Limb (tissue), 2 donors: ENCODE results near the gene GJB3.
"Not testable (repeated sequence)": the region's sequence is repeated elsewhere in the genome, so short reads cannot be mapped to it uniquely, and the experiment has no call there.

ENCODE experiments used
- DNase-seq, 2 donors: peaks; one replicate each; pipeline ENCODE4 v3.0.0-alpha.2; 2016; ENCODE audit errors: extremely low spot score in 2 of 2

The GJB3 gene

DNA sequence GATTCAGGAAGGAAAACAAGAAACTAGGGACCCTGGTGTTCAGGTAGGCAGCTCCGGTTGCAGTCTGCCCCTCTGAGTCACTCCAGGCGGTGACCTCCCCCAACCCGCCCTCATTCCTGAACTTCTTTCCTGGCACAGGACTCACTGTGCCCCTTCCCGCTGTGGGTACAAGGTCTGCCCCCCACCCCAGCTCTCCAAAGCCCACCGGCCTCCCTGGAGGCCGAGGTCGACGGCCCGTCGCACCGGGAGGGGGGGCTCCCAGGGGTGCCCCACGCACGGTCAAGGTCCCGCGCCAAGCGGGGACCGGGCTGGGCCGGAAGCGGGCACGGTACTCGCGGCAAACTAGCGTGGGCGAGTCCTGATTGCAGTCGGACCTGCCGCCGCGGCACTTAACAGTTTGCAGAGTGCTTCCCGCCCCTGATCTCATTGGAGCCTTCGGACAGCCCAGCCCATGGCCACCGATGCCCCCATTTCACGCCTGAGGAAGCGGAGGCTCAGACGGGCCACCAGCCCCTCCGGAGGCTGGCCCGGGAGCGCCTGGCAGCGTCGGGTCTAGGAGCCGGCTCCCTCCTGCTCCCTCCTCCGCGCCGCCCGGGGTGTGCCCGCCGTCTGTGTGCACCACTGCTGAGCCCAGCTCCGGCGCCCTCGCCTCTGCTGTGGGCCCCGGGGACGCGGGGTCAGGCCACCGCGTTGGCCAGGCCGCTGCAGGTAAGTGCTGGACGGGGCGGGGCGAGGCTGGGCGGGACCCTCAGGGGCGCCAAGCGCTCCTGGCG, at the start of gene GJB3:
TSS of gene GJB3 (plus strand) at position 144 of the 773 bp plus-strand sequence. CDS start 3,549 bp downstream, outside the sequence.
- DNase-seq, result no peak

DNA sequence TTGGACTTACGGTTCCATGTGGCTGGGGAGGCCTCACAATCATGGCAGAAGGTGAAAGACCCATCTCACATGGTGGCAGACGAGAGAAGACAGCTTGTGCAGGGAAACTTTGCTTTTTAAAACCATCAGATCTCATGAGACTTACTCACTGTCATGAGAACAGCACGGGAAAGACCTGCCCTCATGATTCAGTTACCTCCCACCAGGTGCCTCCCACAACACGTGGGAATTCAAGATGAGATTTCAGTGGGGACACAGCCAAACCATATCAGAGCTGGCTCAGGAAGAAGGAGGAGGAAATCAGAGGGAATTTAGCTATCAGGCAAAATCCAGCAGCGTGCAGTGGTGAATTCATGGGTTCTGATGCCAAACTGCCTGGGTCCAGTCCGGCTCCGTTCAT, 48.2 kb upstream of the GJB3 start:
- DNase-seq, result not testable (repeated sequence)

DNA sequence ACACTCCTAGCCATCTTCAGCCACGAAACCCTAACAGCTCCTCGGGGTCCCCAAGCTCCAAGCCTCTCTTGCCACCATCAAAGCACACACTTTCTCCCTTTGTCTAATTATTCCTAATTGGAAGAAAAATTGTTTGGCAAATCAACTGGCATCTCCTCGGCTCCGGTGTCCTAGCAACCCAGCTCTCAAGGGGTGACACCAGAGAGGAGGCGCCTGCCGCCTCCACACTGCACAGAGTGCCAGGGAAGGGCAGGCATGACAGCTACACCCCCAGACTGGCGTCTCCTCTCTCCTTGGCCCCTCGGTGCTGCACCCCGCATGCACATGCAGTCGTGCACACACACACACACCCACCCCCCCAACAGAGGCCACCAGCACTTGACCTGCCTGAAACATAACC, 44.3 kb upstream of the GJB3 start:
- no peak for DNase-seq

DNA sequence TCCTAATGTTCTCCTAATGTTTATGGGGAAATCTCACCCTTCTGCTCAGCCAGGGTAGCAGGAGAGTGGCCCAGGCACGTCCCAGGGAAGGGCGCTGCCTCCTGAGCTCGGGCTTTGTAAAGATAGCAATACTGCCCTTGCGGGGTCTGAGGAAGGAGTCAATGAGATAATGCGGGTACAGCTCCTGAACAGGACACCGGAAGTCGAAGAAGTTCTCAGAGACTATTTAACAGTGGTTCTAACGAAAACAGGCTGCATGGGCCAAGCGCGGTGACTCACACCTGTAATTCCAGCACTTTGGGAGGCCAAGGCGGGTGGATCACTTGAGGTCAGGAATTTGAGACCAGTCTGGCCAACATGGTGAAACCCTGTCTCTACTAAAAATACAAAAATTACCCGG, 43.8 kb upstream of the GJB3 start:
- DNase-seq, result not testable (repeated sequence)

DNA sequence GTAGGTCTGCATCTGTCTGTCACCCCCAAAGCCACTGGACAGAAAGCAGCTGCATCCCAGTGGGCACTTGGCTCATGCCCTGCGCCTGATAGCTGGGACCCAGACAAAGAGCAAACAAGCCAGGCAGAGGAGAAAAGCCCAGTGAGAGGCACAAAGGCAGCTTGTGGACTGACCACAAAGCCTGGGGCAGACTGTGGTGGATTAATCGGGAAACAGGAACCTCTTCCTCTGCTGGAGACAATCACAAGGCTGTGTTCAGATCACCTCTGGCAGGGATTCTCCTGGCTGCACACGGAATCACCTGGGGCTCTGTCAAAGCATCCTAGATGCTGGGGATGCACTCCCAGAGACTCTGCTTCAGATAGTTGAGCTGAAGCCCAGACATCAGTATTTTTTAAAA, 41.4 kb upstream of the GJB3 start:
- DNase-seq, result no peak

DNA sequence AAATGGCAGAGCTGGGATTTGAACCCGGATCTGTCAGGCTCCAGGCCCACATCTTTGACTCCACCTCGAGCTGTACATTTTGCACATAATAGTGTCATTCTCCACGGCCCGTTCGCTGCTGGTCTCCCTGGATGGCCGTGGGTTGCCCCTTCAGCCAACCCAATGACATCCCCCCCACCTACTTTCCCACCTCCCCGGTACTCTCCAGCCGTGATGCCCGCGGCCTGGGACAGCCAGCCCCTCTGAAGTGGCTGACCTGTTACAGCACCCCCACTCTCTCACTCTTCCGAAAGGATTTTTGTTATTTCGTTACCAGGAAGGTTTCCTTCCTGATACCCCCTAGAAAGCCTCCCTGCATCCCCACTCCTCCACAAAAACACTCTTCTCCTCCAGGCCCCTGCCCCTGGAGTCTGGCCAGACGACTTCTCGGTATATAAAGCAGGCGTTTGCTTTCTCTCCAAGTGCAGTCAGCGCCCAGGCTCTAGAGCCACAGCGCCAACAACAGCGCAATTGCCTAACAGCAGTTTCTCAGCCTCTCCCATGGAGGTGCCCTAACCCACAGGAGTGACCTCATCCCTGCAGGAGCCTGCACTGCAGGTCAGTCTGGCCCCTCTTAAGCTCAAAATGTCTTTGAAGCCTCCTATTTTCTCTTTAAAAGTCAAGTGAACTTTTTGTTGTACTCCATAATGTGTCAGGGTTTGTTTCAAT, 40.7 kb upstream of the GJB3 start:
- DNase-seq, result no peak

DNA sequence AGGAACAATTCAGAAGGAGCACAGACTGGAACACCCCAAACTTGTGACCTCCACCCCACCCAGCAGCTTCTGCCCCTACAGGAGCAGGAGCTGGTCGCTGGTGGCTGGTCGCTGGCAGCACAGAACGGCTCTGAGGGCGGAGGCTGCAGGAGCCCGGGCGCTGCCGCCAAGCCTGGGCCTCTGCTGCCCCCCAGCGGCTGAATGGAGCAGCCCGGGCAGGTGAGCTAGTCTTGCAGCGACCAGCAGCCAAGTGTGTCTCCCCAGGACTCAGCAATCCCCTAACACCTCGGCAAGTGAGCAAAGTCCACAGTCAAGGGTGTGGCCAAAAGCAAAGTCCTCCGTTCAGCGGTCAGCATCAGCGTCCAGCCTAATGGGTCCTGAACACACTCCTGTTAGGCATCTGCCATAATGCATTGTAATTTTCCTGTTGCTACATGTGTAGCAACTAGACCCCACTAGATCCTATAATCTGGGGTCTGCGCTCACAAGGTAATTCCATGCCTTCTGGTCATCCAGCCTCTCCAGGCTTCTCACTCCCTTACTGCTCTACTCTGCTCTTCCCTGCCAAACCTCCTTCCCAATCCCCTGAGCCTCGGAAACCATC, 38.2 kb upstream of the GJB3 start:
- DNase-seq, result peak; percentile 58 to 90

DNA sequence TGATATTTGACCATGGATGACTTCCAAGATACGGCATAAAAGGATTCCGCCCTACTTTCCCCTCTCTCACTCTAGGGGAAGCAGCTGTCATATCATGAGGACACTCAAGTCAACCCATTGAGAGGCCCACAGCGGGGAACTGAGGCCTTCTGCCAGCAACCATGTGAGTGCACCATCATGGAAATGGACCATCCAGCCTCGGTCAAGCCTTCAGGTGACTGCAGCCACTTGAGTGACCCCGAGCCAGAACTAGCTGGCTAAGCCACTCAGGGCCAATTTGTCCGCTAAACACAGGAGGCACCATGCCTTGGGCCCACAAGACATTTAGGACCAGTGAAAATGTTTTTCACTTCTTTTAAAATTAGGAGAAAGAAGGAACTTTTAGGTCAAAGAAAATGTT, 37.2 kb upstream of the GJB3 start:
- no peak for DNase-seq

DNA sequence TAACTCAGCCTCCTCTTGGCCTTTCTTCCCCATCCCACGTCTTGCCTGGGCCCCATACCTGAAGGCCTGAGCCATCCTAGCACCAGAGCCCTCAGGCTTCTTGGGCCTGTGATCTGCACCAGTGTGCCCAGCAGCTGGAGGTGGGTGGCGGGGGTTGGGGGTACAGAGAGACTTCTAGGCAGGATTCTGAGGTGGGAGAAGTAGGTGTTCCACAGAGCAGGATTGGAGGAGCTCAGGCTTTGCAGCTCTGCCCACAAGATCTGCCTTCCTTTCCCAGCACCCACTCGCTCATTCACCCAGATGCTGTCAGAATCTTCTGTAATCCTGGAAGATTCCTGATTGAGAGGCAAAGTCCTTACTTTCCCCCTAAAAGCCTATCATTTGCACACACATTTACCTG, 36.2 kb upstream of the GJB3 start:
- DNase-seq, result no peak

DNA sequence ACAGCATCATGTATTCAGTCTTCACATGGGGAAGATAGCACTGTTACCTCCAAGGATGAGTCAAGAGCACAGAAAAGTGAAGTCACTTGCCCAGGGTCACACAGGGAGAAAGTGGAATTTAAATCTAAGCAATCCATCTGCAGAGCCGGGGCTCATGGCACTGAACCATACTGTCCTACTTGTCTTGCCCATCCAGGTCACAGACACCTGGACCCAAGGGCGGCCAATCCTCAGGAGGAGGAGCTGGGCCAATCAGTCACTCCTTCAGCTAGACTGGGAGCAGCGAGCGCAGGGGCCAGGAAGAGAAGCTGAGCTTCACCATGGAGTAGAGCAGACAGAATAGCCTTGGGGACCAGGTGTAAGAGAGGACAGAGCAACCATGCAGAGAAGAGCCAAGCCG, 35.3 kb upstream of the GJB3 start:
- DNase-seq, result no peak

DNA sequence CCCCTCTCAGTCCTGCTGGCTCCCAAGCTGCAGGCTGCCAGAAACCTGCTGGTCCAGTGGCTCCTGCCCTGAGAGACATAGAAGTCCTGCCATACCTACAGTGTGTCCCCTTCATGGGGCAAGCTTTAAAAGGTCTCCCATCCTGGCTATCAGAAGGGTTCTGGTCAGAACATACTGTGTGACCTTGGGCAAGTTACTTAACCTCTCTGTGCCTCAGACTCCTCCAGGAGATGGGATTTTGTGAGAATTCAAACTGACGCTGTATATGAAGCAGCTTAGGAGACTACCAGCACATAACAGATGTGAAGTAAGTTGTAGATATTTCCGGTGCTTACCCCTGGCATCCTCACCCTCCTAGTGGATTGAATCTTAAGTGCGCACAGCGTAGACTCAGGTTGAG, 34.9 kb upstream of the GJB3 start:
- DNase-seq, result no peak

DNA sequence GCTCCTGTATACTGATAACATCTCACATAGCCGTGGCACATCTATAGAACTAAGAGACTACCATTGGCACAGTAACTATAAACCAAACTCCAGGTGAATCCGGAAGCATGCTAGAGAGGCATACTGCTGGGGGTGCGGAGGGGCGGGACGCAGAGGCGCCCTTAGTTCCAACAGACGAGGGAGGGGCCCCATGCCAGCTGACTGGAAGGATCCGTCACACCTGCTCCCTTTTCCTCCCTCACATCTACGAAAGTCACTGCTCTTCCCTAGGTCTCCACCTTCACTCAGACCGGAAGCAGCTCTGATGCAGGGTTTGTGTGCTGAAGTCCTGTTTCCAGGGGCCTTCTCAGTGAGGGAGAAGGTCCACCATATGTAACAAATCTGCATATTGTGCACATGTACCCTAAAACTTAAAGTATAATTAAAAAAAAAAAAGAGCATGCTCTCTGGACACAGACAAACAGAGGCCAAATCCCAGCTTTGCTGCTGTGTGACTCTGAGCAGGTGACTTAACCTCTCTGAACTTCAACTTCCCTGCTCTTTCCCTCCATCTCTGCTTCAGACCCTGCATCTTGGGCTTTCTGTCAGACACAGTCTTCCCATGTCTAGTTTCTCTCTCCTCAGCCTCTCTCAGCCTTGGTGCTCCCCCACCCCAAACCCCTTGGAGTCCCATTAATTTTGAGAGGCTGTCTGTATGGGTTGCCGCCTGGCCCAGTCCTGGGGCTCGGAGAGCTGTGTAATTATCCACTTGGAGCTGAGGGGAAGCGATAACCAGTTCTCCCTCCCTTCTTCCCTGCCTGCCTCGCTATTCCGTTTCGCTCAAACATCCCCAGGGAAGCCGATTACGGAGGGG, 34.0 kb upstream of the GJB3 start:
- DNase-seq, result no peak

DNA sequence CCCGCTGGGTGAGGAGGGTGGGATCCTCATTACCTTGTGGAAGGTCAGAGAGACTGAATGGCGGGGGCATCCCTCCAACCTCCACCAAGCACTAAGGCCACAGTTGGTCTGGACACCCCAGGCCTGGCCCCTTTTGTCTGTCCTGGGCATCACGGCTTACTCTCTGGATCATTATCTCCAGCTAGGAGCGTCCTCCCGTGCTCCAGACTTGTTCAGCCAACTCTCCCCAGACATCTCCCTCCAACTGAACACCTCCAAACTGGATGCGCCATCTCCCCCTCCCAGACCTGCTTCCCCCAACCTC, 33.4 kb upstream of the GJB3 start:
- DNase-seq, result no peak

DNA sequence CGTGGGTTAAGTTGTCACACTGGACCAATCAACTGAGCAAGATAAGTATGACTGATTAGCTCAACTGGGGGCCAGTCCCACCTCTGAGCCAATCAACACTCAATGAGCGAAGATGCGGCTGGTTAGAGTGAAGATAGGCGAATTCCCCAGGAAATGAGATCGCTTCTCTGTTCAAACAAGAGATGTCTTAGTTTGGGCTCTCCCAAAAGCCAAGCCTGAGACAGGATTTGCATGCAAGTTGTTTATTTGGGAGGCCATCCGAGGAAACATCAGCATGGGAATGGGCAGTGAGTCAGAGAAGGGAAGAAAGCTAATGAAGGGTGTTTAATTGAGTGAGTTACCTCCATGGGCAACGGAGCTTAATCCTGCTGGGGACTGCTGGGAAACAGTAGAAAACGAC, 31.0 kb upstream of the GJB3 start:
- no peak for DNase-seq

DNA sequence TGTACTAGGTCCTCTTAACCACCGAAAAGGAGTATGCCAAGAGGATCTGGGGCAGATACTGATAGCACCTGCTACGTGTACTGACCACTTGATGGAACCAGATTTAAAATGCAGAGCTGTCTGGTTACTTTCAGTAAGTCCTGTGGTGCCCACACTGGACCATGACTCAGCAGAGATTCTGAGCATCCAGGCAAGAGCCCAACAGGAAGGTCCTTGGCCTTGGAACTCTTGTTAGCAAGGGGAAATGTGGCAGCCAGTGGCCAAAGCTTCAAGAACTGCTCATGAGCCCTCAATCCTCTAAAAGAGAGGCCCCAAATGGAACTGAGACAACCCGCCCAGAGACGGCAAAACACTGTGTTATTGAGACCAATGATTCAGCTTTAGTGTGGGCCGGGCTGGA, 30.4 kb upstream of the GJB3 start:
- no peak for DNase-seq

DNA sequence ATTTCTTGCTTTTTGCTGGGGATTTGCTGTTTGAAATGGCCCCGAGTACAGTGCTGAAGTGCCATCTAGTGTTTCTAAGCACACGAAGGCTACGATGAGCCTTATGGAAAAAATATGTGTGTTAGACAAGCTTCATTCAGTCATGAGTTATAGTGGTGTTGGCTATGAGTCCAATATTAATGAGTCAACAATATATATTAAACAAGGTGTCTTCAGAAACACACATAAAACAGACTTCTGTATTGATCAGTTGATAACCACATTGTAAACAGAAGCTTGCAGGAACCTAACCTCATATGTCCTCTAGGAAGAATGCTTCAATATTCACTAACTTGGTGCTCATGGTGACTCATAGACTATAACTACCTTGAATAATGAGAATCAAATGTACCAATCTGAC, 27.9 kb upstream of the GJB3 start:
- DNase-seq, result no peak

DNA sequence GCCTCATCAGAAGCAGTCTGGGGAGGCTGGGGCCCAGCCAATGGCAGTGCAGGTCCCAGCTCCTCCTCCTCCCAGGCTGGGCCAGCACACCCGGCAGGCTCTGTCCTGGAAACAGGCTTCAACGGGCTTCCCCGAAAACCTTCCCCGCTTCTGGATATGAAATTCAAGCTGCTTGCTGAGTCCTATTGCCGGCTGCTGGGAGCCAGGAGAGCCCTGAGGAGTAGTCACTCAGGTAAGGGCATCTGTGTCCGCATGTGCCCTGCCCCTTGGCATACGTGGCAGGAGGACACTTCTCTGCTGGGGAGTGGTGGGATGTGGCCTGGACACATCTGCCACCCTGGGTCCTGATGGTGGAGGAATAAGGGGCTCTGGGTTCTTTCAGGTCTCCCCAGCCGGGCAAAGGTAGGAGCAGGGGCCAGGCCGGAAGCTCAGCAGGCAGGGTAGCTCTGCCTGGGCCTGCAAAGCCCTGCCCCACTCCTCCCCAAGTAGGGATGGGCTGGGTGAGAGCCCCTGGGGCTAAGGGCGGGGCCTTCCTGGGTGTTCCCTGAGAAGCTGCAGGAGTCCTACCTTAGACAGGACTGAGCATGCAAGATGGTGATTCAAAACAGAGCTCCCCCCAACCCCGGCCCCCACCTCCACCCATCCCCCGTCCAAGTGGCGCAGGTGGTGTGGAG, 25.9 kb upstream of the GJB3 start, which contains the start of gene GJB5:
TSS of gene GJB5 (plus strand) at position 84 of the 674 bp plus-strand sequence. CDS start 2,284 bp downstream, outside the sequence.
- DNase-seq, result peak in 1 of 2 donors; percentile 48

DNA sequence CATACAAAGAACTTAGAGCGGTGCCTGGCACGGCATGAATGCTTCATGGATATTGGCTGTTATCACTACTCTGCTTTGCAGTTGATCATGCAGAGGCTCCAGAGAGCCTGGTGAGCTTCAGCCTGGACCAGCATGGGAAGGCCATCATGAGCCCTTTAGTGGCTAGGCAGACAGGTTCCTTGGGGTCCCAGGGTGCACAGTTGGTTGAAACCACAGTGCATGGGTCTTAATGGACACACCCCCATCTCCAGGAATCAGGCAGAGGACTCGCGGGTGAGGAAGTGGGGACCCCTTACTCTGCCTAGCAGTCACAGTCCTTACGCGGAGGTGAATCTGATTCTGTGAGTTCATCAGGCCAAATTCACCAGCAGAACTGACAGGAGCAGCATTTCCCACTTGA, 25.1 kb upstream of the GJB3 start:
- DNase-seq, result no peak

DNA sequence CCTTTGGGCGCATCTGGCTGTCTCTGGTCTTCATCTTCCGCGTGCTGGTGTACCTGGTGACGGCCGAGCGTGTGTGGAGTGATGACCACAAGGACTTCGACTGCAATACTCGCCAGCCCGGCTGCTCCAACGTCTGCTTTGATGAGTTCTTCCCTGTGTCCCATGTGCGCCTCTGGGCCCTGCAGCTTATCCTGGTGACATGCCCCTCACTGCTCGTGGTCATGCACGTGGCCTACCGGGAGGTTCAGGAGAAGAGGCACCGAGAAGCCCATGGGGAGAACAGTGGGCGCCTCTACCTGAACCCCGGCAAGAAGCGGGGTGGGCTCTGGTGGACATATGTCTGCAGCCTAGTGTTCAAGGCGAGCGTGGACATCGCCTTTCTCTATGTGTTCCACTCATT, 23.6 kb upstream of the GJB3 start:
- DNase-seq, result no peak

DNA sequence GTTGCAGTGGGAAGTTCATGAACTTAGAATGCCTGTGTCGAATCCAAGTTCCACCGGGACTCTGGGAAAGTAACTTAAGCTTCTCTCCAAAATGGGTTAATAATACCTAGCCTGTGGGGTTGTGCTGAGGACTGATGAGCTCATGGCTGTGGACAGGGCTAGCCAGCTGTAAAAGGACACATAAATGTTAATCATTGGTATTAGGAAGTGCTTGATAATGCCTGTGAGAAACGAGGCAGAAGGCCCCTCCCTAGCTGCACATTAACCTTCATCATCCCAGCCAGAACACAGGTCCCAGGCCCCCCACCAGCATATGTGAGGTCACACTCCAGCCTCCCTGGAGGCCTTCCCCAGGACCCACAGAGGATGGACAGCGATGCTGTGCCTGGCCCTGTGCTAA, 22.3 kb upstream of the GJB3 start:
- no peak for DNase-seq
